Astrocyte (in vitro differentiated cells and primary cell): ENCODE data around the gene CBX2. TPM values are rescaled to one million over a fixed set of nuclear protein-coding genes. Genes with fewer than 3 reads are reported as not detected.
"Not testable (repeated sequence)": the region's sequence is repeated elsewhere in the genome, so short reads cannot be mapped to it uniquely, and the experiment has no call there.

Experiments
- DNase-seq: peaks from one replicate; pipeline ENCODE4 v3.0.0-alpha.2; 2010; ENCODE audit warnings: low read depth
- FAIRE-seq: peaks from 2 replicates; lab custom pipeline; 2011; peaks lifted over from hg19 to GRCh38; lab: Jason Lieb, UNC
- H2AFZ ChIP-seq: 2 replicates; pipeline ENCODE4 v1.6.0; 2012; ENCODE audit warnings: low read depth, low read length, inconsistent platforms
- H3K27ac ChIP-seq: 2 replicates; pipeline ENCODE4 v1.5.1; 2011; ENCODE audit warnings: low read depth, low read length, inconsistent platforms
- H3K27me3 ChIP-seq: 2 replicates; pipeline ENCODE4 v1.6.0; 2011; ENCODE audit warnings: low read length, inconsistent platforms; ENCODE audit not compliant: insufficient read depth
- H3K36me3 ChIP-seq: 2 replicates; pipeline ENCODE4 v1.5.1; 2011; ENCODE audit warnings: low read length, inconsistent platforms; ENCODE audit not compliant: insufficient read depth
- H3K4me1 ChIP-seq: 2 replicates; pipeline ENCODE4 v1.5.1; 2011; ENCODE audit warnings: low read length, inconsistent platforms; ENCODE audit not compliant: insufficient read depth
- H3K4me2 ChIP-seq: 2 replicates; pipeline ENCODE4 v1.6.0; 2012; ENCODE audit warnings: low read length, inconsistent platforms
- H3K4me3 ChIP-seq: 2 replicates; pipeline ENCODE4 v1.5.1; 2011; ENCODE audit warnings: low read depth, mild to moderate bottlenecking, low read length, inconsistent platforms; ENCODE audit not compliant: insufficient read depth
- H3K79me2 ChIP-seq: 2 replicates; pipeline ENCODE4 v1.6.0; 2012; ENCODE audit warnings: mild to moderate bottlenecking, low read length, inconsistent platforms; ENCODE audit not compliant: insufficient read depth
- H3K9ac ChIP-seq: 2 replicates; pipeline ENCODE4 v1.6.0; 2012; ENCODE audit warnings: mild to moderate bottlenecking, low read length, inconsistent platforms
- H3K9me3 ChIP-seq: 2 replicates; pipeline ENCODE4 v1.5.1; 2012; ENCODE audit warnings: low read depth, mild to moderate bottlenecking, low read length, inconsistent platforms; ENCODE audit not compliant: insufficient read depth
- H4K20me1 ChIP-seq: 2 replicates; pipeline ENCODE4 v1.6.0; 2012; ENCODE audit warnings: low read length, inconsistent platforms; ENCODE audit not compliant: insufficient read depth
- H3K27ac Mint-ChIP-seq: one replicate; pipeline ENCODE4 v1.8.0; 2021; ENCODE audit warnings: mild to moderate bottlenecking, mixed read lengths; ENCODE audit not compliant: unreplicated experiment
- H3K27me3 Mint-ChIP-seq: one replicate; pipeline ENCODE4 v1.8.0; 2021; ENCODE audit warnings: low read depth, mixed read lengths; ENCODE audit not compliant: unreplicated experiment
- H3K36me3 Mint-ChIP-seq: one replicate; pipeline ENCODE4 v1.8.0; 2021; ENCODE audit warnings: low read depth, mixed read lengths; ENCODE audit not compliant: unreplicated experiment
- H3K4me1 Mint-ChIP-seq: one replicate; pipeline ENCODE4 v1.8.0; 2021; ENCODE audit warnings: low read depth, mixed read lengths; ENCODE audit not compliant: unreplicated experiment
- H3K4me3 Mint-ChIP-seq: one replicate; pipeline ENCODE4 v1.8.0; 2021; ENCODE audit warnings: mild to moderate bottlenecking, moderate library complexity, mixed read lengths; ENCODE audit not compliant: unreplicated experiment
- H3K9me3 Mint-ChIP-seq: one replicate; pipeline ENCODE4 v1.8.0; 2021; ENCODE audit warnings: mild to moderate bottlenecking, mixed read lengths; ENCODE audit not compliant: unreplicated experiment
- EZH2 ChIP-seq: IDR thresholded peaks from 2 replicates; pipeline ENCODE4 v1.6.1; 2012; ENCODE audit warnings: mild to moderate bottlenecking, low read length, inconsistent platforms; ENCODE audit not compliant: insufficient read depth
- total RNA-seq: library from RNA; stranded (reverse); gene quantifications from 2 replicates; pipeline ENCODE4 v1.2.1, GENCODE V29; 2021
- TF ChIP-seq, protein P1 (sequence below): IDR thresholded peaks from 2 replicates; pipeline ENCODE4 v1.5.1; 2011; ENCODE audit warnings: low read depth, mild to moderate bottlenecking, inconsistent platforms, low read length, moderate library complexity; ENCODE audit not compliant: insufficient read depth

CBX2 gene
- total RNA-seq, 1 donor from 2014 or later: 6.7 TPM

DNA sequence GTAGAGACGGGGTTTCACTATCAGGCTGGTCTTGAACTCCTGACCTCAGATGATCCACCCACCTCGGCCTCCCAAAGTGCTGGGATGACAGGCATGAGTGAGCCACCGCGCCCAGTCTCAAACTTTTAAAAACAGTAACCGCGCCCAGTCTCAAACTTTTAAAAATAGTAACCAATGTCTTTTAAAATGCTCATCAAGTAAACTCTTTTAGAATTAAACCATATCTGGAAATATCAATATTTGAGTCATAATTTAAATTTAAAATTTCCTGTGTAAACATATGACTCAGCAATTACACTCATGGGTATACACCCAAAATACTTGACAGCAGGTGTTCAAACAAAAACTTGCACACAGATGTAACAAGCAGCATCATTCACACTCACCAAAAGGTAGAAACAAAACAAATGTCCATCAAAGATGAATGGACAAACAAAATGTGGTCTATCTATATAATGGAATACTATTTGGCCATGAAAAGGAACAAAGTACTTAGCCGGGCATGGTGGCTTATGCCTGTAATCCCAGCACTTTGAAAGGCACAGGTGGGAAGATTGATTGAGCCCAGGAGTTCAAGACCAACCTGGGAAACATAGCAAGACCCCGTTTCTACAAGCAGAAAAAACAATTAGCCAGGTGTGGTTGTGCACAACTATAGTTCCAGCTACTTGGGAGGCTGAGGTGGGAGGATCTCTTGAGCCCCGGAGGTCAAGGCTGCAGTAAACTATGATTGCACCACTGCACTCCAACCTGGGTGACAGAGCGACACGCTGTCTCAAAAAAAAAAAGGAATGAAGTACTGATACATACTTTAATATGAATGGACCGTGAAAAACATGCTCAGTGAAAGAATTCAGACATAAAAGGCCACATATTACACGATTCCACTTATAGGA is 27.1 kb upstream of the CBX2 start:
- Mint-ChIP-seq H3K9me3 (no peaks in the 10 kb centered on the region), H3K4me1 (peaks cover 9% of the 10 kb centered on the region), H3K4me3 (no peak overlapping the region), H3K27ac (no peak overlapping the region), H3K36me3 (no peaks in the 10 kb centered on the region), H3K27me3 (peaks cover 37% of the 10 kb centered on the region)
- DNase-seq (no peak), FAIRE-seq (no peak)
- TF ChIP-seq, protein P1, sequence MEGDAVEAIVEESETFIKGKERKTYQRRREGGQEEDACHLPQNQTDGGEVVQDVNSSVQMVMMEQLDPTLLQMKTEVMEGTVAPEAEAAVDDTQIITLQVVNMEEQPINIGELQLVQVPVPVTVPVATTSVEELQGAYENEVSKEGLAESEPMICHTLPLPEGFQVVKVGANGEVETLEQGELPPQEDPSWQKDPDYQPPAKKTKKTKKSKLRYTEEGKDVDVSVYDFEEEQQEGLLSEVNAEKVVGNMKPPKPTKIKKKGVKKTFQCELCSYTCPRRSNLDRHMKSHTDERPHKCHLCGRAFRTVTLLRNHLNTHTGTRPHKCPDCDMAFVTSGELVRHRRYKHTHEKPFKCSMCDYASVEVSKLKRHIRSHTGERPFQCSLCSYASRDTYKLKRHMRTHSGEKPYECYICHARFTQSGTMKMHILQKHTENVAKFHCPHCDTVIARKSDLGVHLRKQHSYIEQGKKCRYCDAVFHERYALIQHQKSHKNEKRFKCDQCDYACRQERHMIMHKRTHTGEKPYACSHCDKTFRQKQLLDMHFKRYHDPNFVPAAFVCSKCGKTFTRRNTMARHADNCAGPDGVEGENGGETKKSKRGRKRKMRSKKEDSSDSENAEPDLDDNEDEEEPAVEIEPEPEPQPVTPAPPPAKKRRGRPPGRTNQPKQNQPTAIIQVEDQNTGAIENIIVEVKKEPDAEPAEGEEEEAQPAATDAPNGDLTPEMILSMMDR: no peak
- no peak for TF ChIP-seq EZH2
- H3K4me2 ChIP-seq: no peak overlapping the region
- H3K9me3 ChIP-seq: no peaks in the 10 kb centered on the region
- H4K20me1 ChIP-seq: no peaks in the 10 kb centered on the region
- no peak overlapping the region for H3K4me3 ChIP-seq
- no peak overlapping the region for H3K27ac ChIP-seq
- H3K36me3 ChIP-seq: no peaks in the 10 kb centered on the region
- H2AFZ ChIP-seq: no peak overlapping the region
- peaks cover 5% of the 10 kb centered on the region for H3K4me1 ChIP-seq
- peaks cover 38% of the 10 kb centered on the region for H3K27me3 ChIP-seq
- H3K9ac ChIP-seq: no peak overlapping the region
- no peaks in the 10 kb centered on the region for H3K79me2 ChIP-seq

DNA sequence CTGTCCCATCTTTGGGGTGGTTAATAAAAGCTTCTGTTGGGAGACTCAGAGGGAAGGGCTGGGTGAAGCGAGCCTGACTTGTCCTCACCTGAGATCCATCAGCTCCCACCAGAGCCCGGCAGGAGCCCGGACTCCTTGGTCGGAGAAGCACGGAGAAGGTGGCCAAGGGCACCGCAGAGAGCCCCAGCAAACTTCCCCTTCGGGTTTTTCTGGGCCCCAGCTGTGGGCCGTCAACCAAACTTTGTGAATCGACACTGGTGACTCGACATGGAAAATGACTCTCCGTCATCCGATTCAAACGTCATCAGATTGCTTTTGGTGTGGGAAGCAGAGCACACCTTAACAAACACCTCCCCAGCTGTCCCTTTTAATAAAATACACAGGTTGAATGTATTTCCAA is 25.8 kb upstream of the CBX2 start:
- H3K4me2 ChIP-seq: no peak overlapping the region
- H3K79me2 ChIP-seq: no peaks in the 10 kb centered on the region
- no peak overlapping the region for H2AFZ ChIP-seq
- peaks cover 5% of the 10 kb centered on the region for H3K4me1 ChIP-seq
- H4K20me1 ChIP-seq: no peaks in the 10 kb centered on the region
- no peak overlapping the region for H3K4me3 Mint-ChIP-seq
- no peak for FAIRE-seq
- DNase-seq: no peak
- H3K36me3 Mint-ChIP-seq: no peaks in the 10 kb centered on the region
- peaks cover 28% of the 10 kb centered on the region for H3K27me3 ChIP-seq
- H3K27ac Mint-ChIP-seq: no peak overlapping the region
- H3K36me3 ChIP-seq: no peaks in the 10 kb centered on the region
- H3K27ac ChIP-seq: no peak overlapping the region
- H3K9me3 Mint-ChIP-seq: no peaks in the 10 kb centered on the region
- TF ChIP-seq EZH2: no peak
- TF ChIP-seq, protein P1: no peak
- no peak overlapping the region for H3K9ac ChIP-seq
- H3K9me3 ChIP-seq: no peaks in the 10 kb centered on the region
- H3K4me1 Mint-ChIP-seq: peaks cover 6% of the 10 kb centered on the region
- H3K4me3 ChIP-seq: no peak overlapping the region
- H3K27me3 Mint-ChIP-seq: peaks cover 37% of the 10 kb centered on the region

DNA sequence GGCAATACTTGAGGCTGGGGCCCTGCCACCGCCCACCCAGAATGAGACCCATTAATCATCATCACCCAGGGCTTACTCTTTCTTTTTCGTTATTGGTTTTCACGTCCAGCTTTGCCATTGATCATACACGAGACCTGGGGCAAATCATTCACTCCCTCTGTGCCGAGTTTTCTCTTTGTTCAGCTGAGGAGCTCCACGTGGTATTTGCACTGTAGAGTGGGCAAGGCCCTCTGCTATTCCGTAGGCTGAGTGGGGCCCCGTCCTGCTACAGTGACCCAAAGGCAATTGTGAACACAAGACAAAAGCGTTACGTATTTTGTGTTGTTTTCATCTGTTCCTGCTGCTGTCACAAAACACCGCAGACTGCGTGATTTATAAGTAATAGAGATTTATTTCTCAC is 23.6 kb upstream of the CBX2 start:
- TF ChIP-seq, protein P1: no peak
- TF ChIP-seq EZH2: no peak
- H3K36me3 Mint-ChIP-seq: no peaks in the 10 kb centered on the region
- Histone ChIP-seq H4K20me1 (no peaks in the 10 kb centered on the region), H2AFZ (no peak overlapping the region), H3K4me2 (no peak overlapping the region), H3K27ac (no peak overlapping the region), H3K9me3 (no peaks in the 10 kb centered on the region), H3K27me3 (peaks cover 15% of the 10 kb centered on the region), H3K4me1 (no peaks in the 10 kb centered on the region), H3K36me3 (no peaks in the 10 kb centered on the region), H3K4me3 (no peak overlapping the region), H3K9ac (no peak overlapping the region), H3K79me2 (no peaks in the 10 kb centered on the region)
- H3K9me3 Mint-ChIP-seq: no peaks in the 10 kb centered on the region
- DNase-seq: no peak
- H3K27ac Mint-ChIP-seq: no peak overlapping the region
- no peak overlapping the region for H3K4me3 Mint-ChIP-seq
- H3K4me1 Mint-ChIP-seq: peaks cover 3% of the 10 kb centered on the region
- FAIRE-seq: no peak
- peaks cover 43% of the 10 kb centered on the region for H3K27me3 Mint-ChIP-seq

DNA sequence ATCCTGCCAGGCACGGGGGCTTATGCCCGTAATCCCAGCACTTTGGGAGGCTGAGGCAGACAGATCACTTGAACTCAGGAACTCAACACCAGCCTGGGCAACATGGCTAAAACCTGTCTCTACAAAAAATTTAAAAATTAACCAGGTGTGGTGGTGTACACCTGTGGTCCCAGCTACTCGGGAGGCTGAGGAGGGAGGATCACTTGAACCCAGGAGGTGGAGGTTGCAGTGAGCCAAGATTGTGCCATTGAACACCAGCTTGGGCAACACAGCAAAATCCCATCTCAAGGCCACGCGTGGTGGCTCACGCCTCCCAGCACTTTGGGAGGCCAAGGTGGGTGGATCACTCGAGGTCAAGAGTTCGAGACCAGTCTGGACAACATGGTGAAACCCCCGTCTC is 23.0 kb upstream of the CBX2 start:
- not testable (repeated sequence) for DNase-seq, H3K4me2 ChIP-seq, H3K9ac ChIP-seq

More for the DNA sequence above, 23.0 kb upstream of the CBX2 start:
- not testable (repeated sequence) for H3K36me3 ChIP-seq, FAIRE-seq, H3K9me3 ChIP-seq, H3K79me2 ChIP-seq, H3K4me1 Mint-ChIP-seq, H3K36me3 Mint-ChIP-seq, H3K4me1 ChIP-seq, H4K20me1 ChIP-seq, H3K9me3 Mint-ChIP-seq, H3K27ac ChIP-seq, H3K27ac Mint-ChIP-seq, H2AFZ ChIP-seq, H3K4me3 ChIP-seq, H3K4me3 Mint-ChIP-seq
- H3K27me3 ChIP-seq: peaks cover 15% of the 10 kb centered on the region
- H3K27me3 Mint-ChIP-seq: peaks cover 43% of the 10 kb centered on the region
